ENCODE measurements around the gene FBXL4.

Gene FBXL4

DNA sequence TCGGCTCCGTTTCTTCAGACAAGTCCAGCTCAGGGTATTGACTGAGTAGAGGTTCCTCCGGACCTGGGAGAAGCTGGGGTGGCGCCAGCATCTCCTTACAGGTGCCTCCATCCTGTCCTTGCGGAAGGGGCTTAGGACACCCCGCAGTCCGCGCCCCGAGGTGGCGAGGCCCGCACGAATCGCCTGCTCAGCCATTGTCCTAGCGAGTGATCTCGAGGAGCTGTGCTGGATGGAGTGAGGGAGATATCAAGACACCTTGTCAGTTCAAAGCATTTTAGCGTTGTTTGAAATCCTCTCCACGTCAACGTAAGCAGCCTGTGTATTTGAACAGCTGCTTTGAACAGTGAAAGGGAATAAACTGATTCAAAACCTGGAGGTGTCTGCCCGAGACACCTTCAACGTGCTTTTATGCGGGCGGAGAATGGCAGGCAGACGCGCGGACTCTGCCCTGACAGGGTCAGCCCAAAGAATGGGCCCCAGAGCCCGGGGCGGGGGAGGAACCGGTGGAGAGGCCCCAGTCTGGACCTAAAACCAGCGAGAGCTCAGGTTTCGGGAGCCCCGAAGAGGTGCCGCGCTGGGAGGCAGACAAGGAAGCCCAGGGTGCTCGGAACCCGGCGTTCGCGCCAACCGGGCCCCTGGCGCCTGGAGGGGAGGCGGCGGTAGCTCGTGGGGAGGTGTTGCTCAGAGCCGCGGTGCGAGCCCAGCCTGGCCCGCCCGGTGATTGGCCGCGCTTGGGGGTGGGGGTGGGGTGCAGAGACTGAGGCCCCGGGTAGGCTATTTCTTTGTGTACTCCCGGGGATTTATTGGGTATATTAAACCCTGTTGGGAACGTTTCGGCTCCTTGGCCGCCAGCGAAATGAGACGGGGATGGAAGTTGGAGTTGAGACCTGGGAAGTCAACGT, 116.4 kb downstream of the FBXL4 start:
- TF ChIP-seq, protein P1, sequence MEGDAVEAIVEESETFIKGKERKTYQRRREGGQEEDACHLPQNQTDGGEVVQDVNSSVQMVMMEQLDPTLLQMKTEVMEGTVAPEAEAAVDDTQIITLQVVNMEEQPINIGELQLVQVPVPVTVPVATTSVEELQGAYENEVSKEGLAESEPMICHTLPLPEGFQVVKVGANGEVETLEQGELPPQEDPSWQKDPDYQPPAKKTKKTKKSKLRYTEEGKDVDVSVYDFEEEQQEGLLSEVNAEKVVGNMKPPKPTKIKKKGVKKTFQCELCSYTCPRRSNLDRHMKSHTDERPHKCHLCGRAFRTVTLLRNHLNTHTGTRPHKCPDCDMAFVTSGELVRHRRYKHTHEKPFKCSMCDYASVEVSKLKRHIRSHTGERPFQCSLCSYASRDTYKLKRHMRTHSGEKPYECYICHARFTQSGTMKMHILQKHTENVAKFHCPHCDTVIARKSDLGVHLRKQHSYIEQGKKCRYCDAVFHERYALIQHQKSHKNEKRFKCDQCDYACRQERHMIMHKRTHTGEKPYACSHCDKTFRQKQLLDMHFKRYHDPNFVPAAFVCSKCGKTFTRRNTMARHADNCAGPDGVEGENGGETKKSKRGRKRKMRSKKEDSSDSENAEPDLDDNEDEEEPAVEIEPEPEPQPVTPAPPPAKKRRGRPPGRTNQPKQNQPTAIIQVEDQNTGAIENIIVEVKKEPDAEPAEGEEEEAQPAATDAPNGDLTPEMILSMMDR (conservative IDR thresholded peaks at IDR 0.05; ENCODE audit: control insufficient read depth, insufficient read depth, low read depth, low read length): no peak
- DNase-seq (ENCODE audit: low read depth): no peak
- no peak overlapping the region for H3K4me3 ChIP-seq (ENCODE audit: control insufficient read depth, low read depth, low read length)

DNA sequence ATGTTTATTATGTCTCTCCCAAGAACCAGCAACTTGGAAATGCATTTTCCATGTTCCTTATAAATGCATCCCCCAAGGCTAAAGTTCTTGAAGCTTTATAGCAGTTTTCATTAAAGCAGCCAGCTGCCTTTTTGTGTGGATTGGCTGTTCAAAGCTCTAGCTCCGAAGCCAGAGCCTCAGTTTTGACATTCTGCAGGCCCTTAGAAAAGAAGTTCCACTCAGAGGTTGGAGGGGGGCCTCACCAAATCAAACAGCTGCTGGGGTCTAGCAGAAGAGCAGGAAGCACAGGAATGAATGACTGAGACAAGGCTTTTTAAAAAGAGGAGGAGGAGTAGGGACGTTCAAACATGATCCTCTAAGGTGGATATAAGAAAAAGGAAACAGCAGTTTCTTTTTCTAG, 117.6 kb downstream of the FBXL4 start:
- TF ChIP-seq, protein P1 (conservative IDR thresholded peaks at IDR 0.05; ENCODE audit: control insufficient read depth, insufficient read depth, low read depth, low read length): no peak
- DNase-seq (ENCODE audit: low read depth): no peak
- H3K4me3 ChIP-seq (ENCODE audit: control insufficient read depth, low read depth, low read length): no peak overlapping the region

DNA sequence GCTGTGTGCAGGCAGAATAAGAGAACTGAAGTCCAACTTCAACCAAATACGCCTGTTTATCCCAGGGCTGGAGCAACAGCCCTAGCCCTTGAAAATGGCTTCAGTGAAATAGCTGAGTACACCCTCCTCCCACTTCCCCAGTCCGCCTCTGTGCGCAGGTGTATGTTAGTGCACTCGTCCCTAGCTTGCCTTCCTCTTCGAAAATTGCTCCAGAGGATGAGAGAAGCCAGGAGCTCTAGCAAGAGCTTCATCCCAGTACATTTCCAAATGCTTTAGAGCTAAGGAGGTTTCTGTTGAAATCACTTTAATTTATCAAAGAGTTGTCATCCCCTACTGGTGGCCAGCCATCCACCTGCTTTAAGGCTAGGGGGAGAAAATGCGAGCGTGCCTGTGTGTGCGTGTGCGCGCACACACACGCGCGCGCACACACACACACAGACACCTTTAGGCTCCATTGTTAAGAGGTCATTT, 118.8 kb downstream of the FBXL4 start:
- TF ChIP-seq, protein P1 (conservative IDR thresholded peaks at IDR 0.05; ENCODE audit: control insufficient read depth, insufficient read depth, low read depth, low read length): no peak
- H3K4me3 ChIP-seq (ENCODE audit: control insufficient read depth, low read depth, low read length): no peak overlapping the region
- no peak for DNase-seq (ENCODE audit: low read depth)

DNA sequence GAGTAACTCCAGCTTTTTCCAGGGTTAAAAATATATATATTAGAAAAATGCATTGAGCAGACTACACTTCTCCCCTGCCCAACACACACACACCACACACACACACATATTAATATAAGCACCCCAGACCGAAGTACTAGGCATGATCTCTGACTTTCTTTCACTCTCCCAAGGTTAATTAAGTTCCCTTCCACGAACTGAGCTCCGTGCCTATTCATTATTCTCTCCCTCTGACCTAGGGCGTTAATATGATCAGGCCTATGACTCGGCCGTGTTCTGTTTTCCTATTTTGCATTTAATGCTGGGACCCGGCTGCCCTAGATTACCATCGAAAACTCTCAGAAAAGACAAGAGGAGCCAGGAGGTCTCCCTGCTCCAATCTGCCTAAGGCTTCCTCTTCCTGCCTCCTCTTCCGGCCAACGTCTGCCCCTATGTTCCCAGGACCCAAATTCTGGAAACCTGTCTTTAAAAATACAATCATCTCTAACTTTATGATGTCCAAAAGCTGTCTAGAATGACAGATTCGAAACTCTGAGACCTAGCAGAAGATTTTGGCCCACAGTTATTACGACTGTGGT, 119.4 kb downstream of the FBXL4 start:
- no peak overlapping the region for H3K4me3 ChIP-seq (ENCODE audit: control insufficient read depth, low read depth, low read length)
- DNase-seq (ENCODE audit: low read depth): no peak
- TF ChIP-seq, protein P1 (conservative IDR thresholded peaks at IDR 0.05; ENCODE audit: control insufficient read depth, insufficient read depth, low read depth, low read length): no peak

DNA sequence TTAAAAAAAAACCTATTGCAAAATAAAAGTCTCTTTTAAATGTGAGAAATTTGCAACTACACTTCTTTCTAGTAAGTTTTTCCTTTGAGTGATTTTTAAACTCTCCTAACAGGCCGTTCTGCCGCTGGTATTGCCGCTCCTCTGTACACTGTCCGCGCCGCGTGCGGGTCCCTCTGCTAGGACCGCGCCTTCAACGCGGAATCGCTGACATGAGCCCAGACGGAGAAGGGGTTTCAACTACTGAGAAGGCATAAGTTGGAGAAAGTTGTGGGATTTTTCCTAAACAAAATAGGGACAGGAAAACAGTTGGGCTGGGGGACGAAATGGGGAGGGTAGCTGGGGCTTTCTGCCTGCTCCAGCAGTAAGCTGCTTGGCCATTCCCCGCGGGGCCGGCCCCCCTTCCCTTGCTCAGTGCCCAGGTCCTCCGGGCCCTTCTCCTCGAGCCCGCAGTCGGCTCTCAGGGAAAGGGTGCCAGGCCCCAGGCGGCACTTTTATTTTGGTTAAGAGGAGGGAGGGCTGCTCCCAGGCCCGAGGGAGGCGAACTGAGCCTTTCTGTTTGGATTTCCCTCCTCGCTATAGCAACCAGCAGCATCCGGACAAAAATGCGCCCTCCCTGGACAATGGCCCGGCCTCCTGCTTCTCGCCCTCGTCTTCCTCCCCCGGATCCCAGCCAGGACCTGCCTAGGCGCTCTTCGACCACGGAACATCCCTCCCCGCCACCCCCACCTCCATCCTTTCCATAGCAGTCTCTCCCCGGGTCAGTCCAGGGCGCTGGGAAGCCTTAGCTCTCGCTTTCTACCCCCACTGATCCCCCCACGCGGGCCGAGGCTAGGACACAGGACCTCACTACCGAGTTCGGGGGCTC, 120.2 kb downstream of the FBXL4 start:
- TF ChIP-seq, protein P1 (conservative IDR thresholded peaks at IDR 0.05; ENCODE audit: control insufficient read depth, insufficient read depth, low read depth, low read length): no peak
- no peak for DNase-seq (ENCODE audit: low read depth)
- H3K4me3 ChIP-seq (ENCODE audit: control insufficient read depth, low read depth, low read length): no peak overlapping the region

DNA sequence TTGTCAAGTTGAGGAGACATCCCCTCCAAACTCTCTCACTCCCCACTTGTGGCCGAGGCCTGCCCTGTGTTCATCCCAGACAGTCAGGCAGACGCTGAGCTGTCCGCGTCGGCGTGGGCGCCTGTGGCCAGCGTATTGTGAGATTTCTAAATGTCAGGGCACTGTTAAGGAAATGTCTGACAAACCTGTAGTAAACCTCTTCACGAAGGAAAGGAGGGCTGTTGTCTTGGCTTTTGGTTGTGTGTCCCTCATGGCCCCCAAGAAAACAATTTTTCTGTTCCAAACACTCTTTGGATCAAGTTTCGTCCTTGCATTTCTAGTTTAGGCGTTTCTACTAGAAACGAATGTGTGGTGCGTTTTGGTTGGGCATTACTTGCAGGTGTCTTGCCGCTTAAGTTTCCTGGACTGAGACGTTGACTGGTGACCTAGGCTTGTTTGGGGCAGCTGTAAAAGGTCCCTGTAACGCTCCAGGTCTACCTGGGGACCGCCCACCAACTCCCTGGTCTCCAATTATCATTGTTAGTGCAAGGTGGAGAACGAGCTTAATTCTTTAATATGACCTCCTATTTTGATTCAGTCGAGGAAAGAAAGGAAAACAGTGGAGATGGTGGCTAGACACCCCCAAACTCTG, 122.0 kb downstream of the FBXL4 start:
- no peak overlapping the region for H3K4me3 ChIP-seq (ENCODE audit: control insufficient read depth, low read depth, low read length)
- DNase-seq (ENCODE audit: low read depth): no peak
- TF ChIP-seq, protein P1 (conservative IDR thresholded peaks at IDR 0.05; ENCODE audit: control insufficient read depth, insufficient read depth, low read depth, low read length): no peak
